HL-60 (cell line): ENCODE data around the gene PPP5C.
A peak's percentile ranks its signal among the peaks of the same experiment; 100 is the strongest.

Experiments
- DNase-seq, 2 experiments: peaks; one replicate each; pipeline ENCODE4 v3.0.0-alpha.2; 2010 to 2020; ENCODE audit warnings: low read depth in 1 of 2, low spot score in 1 of 2
- H3K27ac ChIP-seq: fragments of 250-450 bp; sonication (Bioruptor Pico); replicated peaks from 2 replicates; pipeline ENCODE4 v1.5.1; 2020; ENCODE audit warnings: mild to moderate bottlenecking, moderate library complexity
- H3K27me3 ChIP-seq: fragments of 250-450 bp; sonication (Bioruptor Pico); 2 replicates; pipeline ENCODE4 v1.5.1; 2021; ENCODE audit warnings: mild to moderate bottlenecking, moderate library complexity; ENCODE audit not compliant: insufficient read depth, poor library complexity, severe bottlenecking
- H3K4me3 ChIP-seq: replicated peaks from 2 replicates; pipeline ENCODE4 v1.5.1; 2011; ENCODE audit warnings: mild to moderate bottlenecking, control low read depth, low read length; ENCODE audit not compliant: insufficient read depth
- GABPA ChIP-seq: IDR thresholded peaks from 2 replicates; pipeline ENCODE4 v1.6.1; 2012; ENCODE audit warnings: low read depth
- POLR2AphosphoS5 ChIP-seq: IDR thresholded peaks from 2 replicates; pipeline ENCODE4 v1.6.1; 2012; ENCODE audit warnings: low read depth
- SPI1 ChIP-seq: IDR thresholded peaks from 2 replicates; pipeline ENCODE4 v1.6.1; 2012; ENCODE audit warnings: low read depth, mild to moderate bottlenecking, borderline replicate concordance
- TF ChIP-seq, protein P1 (sequence below): IDR thresholded peaks from 2 replicates; pipeline ENCODE4 v1.6.1; 2012; ENCODE audit warnings: low read depth; ENCODE audit not compliant: insufficient replicate concordance
- TF ChIP-seq, protein P2 (sequence below): IDR thresholded peaks from one replicate; pipeline ENCODE4 v1.5.1; 2011; ENCODE audit warnings: low read length, control low read depth, inconsistent platforms; ENCODE audit not compliant: insufficient read depth

The PPP5C gene

DNA sequence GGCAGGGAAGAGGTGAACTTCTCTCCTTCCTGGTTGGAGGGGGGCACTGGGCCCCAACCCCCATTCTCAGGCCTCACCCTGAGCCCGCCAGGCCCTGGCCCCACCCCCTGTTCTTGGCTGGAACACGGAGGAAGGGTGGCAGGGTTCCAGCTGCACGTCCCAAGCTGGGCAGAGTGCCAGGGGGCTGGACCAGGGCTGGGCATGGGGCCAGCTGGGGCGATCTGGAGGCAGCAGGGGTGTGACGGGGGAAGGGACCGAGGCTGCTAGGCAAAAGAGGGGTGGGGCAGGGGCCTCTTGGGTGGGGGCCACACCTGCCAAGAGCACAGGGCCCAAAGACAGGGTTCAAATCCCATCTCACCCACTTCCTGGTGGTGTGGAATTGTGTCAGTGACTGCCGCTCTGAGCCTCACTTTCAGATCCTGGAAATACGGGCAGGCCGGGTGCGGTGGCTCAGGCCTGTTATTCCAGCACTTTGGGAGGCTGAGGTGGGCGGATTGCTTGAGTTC is 47.8 kb upstream of the PPP5C start:
- Histone ChIP-seq H3K27me3 (peaks cover 10% of the 10 kb centered on the region), H3K27ac (no peak overlapping the region), H3K4me3 (no peak overlapping the region)
- TF ChIP-seq POLR2AphosphoS5: peak; percentile 54; the same call in 1 of the 2 replicates
- no peak for TF ChIP-seq SPI1
- DNase-seq: peak; percentile 70 to 74

DNA sequence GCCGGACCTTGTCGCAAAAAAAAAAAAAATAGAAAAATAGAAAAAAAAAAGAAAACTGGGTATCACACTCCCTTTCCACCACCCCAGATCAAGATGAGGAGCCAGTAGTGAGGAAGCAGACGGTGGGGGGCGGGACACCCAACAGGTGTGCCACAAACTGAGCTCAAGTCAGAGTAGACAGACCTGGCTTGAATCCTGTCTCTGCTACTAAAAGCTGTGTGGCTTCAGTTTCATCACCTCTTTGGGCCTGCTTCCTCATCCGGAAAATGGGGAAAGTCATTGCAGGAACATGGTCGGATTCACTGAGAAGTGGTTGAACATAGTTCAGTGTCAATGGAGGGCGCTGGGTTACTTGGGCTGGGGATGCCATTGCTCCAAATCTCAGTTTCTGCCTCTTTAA is 47.2 kb upstream of the PPP5C start:
- Histone ChIP-seq H3K4me3 (no peak overlapping the region), H3K27me3 (peaks cover 10% of the 10 kb centered on the region), H3K27ac (no peak overlapping the region)
- TF ChIP-seq, protein P1, sequence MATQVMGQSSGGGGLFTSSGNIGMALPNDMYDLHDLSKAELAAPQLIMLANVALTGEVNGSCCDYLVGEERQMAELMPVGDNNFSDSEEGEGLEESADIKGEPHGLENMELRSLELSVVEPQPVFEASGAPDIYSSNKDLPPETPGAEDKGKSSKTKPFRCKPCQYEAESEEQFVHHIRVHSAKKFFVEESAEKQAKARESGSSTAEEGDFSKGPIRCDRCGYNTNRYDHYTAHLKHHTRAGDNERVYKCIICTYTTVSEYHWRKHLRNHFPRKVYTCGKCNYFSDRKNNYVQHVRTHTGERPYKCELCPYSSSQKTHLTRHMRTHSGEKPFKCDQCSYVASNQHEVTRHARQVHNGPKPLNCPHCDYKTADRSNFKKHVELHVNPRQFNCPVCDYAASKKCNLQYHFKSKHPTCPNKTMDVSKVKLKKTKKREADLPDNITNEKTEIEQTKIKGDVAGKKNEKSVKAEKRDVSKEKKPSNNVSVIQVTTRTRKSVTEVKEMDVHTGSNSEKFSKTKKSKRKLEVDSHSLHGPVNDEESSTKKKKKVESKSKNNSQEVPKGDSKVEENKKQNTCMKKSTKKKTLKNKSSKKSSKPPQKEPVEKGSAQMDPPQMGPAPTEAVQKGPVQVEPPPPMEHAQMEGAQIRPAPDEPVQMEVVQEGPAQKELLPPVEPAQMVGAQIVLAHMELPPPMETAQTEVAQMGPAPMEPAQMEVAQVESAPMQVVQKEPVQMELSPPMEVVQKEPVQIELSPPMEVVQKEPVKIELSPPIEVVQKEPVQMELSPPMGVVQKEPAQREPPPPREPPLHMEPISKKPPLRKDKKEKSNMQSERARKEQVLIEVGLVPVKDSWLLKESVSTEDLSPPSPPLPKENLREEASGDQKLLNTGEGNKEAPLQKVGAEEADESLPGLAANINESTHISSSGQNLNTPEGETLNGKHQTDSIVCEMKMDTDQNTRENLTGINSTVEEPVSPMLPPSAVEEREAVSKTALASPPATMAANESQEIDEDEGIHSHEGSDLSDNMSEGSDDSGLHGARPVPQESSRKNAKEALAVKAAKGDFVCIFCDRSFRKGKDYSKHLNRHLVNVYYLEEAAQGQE: no peak
- TF ChIP-seq, protein P2, sequence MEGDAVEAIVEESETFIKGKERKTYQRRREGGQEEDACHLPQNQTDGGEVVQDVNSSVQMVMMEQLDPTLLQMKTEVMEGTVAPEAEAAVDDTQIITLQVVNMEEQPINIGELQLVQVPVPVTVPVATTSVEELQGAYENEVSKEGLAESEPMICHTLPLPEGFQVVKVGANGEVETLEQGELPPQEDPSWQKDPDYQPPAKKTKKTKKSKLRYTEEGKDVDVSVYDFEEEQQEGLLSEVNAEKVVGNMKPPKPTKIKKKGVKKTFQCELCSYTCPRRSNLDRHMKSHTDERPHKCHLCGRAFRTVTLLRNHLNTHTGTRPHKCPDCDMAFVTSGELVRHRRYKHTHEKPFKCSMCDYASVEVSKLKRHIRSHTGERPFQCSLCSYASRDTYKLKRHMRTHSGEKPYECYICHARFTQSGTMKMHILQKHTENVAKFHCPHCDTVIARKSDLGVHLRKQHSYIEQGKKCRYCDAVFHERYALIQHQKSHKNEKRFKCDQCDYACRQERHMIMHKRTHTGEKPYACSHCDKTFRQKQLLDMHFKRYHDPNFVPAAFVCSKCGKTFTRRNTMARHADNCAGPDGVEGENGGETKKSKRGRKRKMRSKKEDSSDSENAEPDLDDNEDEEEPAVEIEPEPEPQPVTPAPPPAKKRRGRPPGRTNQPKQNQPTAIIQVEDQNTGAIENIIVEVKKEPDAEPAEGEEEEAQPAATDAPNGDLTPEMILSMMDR: no peak
- no peak for TF ChIP-seq POLR2AphosphoS5
- DNase-seq: peak; percentile 30 to 47

DNA sequence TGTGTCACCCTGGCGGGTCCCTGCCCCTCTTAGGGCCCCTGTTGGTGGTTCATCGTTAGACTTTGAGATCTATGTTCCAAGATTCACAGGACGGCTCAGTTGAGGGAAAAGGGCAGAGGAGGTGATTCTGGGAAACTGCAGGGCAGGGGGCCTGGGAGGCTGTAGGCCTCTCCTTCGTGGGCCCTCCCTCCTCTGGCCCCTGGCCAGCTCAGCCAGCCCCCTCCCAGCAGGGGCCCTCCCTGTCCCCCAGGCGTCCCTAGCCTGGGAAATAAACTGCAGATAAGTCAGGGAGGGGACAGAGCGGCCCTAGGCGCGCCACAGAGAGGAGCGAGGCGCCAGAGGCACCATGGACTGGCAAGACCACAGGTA is 43.6 kb upstream of the PPP5C start:
- H3K4me3 ChIP-seq: no peak overlapping the region
- no peak for TF ChIP-seq SPI1
- TF ChIP-seq, protein P2: no peak
- TF ChIP-seq GABPA: no peak
- TF ChIP-seq, protein P1: no peak
- TF ChIP-seq POLR2AphosphoS5: no peak
- no peak for DNase-seq
- H3K27me3 ChIP-seq: no peaks in the 10 kb centered on the region
- no peak overlapping the region for H3K27ac ChIP-seq

DNA sequence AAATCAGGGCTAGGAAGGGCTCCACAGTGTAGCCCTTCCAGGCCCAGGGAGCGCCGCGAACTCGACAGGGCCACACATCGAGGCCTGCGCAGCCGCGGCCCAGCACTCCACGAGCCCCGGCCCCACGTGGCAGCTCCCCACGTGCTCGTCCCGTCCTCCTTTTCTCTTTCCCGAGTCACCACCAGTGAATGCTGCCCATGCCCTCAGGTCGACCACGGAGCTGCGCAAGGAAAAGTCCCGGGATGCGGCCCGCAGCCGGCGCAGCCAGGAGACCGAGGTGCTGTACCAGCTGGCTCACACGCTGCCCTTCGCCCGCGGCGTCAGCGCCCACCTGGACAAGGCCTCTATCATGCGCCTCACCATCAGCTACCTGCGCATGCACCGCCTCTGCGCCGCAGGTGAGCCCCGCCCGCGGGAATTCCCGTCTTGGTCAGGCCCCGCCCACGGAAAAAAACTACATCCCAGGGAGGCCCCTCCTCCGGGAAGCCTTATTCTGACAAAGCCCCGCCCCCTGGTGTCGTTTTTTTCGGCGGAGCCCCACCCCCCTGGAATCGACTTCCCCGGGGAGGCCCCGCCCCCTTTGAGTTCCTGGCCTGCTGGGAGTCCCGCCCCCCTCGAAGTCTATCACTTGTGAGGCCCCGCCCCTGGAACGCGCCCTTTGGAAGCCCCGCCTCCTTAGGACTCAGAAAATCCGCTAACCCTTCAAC is 43.0 kb upstream of the PPP5C start:
- Histone ChIP-seq H3K27me3 (no peaks in the 10 kb centered on the region), H3K4me3 (no peak overlapping the region), H3K27ac (no peak overlapping the region)
- no peak for DNase-seq
- no peak for TF ChIP-seq SPI1
- TF ChIP-seq, protein P1: no peak
- no peak for TF ChIP-seq GABPA
- no peak for TF ChIP-seq POLR2AphosphoS5
- TF ChIP-seq, protein P2: no peak
